Measurements from ENCODE around the gene PPM1H.

The PPM1H gene

DNA sequence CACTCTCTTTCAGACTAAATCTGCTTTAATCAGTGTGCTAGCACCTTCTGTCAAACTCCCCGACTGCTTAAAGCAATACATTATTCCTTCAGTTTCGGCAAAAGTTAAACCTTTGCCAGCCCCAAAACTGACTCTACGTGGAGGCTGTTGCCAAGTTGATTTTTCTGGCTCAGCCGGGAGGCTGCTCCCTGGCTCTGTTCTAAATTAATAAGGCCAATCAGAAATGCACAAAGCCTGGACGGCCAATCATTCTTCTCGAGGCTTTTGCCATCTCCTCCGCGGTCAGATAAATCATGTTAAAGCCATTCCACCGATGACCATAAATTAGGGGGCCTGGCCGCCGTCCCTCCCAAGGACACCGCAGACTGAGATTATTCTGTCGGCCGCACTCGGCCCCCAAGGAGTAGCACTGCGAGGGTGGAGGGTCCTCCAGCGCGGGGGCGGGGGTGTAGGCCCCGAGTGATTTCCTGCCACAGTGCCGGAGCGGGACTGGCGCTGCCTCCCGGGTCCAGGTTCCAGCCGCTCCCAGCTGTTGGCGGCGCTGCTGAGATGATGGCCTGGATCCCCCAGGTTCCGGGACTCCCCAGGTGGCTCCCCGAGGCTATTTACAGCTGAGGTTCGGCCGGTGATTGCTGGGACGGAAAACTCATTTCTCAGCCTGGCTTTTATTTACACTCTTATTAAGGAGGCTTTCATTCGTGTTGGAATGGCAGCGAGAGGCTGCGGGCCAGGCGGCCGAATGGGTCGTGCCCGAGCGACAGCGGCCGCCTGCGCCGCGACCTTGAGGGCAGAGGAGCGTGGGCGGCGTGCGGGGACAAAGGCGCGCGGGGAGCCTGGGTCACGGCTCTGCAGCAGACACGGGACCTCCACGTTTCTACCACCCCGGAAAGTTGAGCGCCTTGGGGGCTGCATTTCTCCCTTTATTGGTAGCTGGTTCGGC is 303.2 kb downstream of the PPM1H start:
- peak; percentile 25 for FAIRE-seq

GRCh38 chr12:62629971-62630739 is 304.8 kb downstream of the PPM1H start:
- FAIRE-seq, result no peak

DNA sequence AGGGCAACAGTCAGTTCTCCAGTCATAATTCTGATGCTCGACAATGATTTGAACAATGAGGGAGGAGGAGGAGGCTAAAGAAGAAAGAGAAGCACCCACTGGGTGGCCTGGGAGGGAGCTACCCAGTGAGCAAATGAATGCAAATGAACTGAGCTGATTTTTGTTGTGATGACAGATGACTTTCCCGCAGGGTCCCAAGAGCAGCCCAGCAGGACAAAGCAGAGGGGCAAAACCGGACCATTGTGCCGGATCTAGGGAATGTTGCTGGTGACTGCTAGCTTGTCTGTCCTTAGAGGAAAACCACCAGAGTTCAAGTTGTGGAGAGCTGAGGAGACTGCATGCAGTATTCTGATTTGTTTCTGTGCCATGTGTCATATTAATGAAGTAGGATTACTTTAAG is 305.5 kb downstream of the PPM1H start:
- FAIRE-seq, result no peak

DNA sequence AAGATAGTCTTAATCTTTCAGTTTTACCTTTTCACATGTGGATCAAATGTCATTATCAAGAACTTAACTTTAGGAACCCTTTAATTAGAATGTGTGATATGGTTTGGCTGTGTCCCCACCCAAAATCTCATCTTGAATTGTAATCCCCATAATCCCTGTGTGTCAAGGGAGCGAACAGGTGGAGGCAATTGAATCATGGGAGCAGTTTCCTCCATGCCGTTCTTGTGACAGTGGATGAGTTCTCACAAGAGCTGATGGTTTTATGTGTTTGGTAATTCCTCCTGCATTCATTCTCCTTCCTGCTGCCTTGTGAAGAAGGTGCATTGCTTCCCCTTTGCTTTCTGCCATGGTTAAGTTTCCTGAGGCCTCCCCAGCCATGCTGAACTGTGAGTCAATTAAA is 307.8 kb downstream of the PPM1H start:
- no peak for FAIRE-seq

- FAIRE-seq, result no peak
Observed at GRCh38 chr12:62625228-62625627, 309.7 kb downstream of the PPM1H start.

DNA sequence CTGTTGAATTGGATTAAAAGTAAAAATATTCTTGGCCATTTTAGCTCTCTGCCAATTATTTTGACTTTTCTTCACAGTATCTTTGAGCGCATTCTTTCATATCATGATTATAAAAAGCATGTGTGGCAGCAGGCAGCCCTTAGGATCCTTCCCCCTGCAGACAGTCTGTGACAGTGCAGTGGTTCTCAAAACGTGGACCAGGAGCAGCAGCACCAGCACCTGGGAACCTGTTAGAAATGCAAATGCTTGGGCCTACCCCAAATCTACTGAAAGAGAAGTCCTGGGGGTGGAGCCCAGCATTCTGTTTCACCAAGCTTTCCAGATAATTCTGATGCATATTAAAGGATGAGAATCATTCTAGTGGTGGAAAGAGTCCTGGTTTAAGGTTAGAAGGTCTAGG is 312.8 kb downstream of the PPM1H start:
- no peak for FAIRE-seq

DNA sequence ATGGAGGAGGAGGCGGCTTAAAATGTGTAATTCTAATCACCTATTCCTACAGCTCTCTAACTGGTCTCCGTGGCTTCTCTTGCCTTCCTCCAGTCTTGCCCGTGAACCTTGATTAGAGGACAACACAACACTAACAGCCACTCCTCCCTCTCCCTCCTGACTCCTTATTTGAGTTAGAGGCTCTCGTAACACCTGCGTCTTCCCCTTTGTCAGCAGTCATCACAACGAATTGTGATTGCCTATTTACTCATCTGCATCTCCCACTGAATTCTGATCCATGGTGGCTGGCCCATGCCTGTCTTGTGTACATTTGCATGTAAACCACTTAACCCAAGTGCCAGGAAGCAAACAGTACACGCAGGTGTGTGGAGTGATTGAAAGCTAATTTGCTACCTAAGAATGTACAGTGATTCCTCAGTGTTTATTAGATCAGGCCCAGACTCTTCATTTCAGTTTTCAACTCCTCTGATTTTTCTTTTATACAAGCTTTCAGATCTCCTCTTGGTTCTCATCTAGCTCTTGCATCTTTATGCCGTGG is 313.8 kb downstream of the PPM1H start:
- FAIRE-seq, result no peak

DNA sequence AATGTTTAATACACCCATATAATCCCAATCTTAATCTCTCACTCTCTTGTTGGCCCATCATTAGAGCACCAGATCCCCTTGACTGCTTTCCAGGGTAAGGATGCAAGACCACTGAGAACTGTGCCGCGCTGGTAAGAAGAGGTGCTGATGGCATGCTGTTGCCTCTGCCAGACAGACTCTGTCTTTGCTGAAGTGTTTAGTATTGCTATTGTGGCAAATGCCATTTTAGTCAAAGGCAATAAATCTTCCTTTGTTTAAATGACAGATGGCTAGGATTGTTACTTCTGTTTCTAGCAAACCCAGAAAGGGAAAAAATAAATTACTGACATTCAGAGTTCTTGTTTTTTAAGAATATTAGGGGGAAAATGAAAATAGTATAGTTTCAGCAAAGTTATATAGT is 316.0 kb downstream of the PPM1H start:
- FAIRE-seq, result no peak

GRCh38 chr12:62618319-62618718 is 316.6 kb downstream of the PPM1H start:
- FAIRE-seq, result no peak

GRCh38 chr12:62613081-62613480 is 321.9 kb downstream of the PPM1H start:
- no peak for FAIRE-seq

GRCh38 chr12:62606654-62607053 is 328.3 kb downstream of the PPM1H start:
- no peak for FAIRE-seq

GRCh38 chr12:62605981-62606380 is 329.0 kb downstream of the PPM1H start:
- FAIRE-seq, result no peak

DNA sequence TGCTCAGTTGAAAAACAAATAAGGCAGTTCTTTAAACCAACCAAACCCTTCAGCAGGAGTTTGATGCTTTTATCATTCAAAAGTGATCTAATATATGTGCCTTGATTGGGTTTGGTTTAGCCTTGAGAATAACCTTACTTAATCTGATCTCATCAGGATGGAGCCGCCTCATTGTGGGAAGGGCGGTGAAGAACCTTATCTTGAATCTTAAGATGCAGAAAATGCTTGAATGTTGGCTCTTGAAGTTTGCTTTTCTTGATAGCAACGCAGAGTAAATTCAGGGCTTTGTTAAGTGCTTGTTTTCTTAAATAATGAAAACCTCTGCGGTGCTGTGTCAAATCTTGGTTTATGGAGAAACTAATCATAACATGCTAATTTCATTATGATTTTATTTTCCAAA is 330.1 kb downstream of the PPM1H start:
- no peak for FAIRE-seq

- FAIRE-seq, result no peak
Observed at GRCh38 chr12:62604373-62604772, 330.6 kb downstream of the PPM1H start.

DNA sequence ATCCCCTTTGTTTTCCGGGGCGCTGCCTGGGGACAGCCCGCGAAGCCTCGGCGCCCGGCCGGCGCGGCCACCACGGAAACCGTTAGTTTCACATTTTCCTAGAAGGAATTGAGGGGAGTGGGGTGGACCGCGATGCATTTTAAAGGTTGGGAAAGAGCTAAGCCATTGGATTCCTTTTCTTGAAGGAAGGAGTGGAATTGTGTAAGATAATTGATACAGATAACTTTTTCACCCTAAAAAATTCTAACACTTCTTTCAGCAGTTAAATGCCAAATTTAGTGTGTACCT is 331.2 kb downstream of the PPM1H start:
- no peak for FAIRE-seq

DNA sequence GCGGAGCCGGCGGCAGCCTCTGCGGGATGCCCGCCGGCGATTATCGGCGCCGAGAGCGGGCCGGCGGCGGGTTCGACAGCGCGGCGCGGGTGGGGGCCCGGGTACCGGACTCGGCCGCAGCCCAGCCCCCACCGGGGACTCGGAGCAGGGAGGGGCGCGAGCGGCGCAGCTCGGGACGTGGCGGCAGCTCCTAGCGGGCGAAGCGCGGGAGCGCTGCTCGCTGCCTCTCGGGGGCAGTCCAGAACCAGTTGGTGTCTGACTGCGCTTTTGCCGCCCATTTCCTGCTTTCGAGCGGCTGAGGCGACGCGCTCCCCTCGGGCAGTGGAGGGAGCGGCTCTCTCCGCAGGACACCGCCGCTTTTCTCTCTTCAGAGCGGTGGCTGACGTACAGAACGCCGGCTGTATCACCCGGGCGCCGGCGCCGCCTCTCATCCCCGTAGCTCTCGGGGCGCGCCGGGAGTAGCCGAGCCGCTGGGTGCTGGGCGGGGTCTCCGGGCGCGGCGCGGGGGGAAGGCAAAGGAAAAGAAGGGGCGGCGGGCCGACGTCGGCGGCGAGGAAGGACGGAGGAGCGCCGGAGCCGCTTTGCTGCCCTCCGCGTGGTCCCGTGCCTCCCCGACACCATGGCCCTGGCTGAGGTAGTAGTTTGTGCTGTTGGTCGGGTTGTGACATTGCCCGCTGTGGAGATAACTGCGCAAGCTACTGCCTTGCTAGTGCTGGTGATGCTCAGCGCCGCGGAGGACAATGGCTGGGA is 331.7 kb downstream of the PPM1H start:
- no peak for FAIRE-seq

GRCh38 chr12:62602255-62603060 is 332.5 kb downstream of the PPM1H start:
- peak; percentile 9 for FAIRE-seq

DNA sequence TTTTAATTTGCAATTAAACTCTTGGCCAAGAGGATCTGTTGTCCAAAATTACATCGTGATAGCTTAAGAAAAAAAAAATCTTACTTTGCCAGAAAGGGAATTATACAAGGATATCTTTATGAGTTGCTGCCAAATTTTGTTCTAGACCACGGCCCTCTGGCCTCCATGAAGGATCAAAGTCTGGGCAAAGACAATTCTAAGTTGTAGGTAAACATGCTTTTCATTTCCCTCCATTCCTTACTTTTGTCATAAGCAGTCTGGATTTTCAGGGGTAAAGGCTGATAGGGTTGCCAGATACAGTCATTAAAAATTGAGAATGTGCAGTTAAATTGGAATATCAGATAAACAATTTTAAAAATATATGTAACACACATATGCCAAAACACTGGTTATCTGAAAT is 333.2 kb downstream of the PPM1H start:
- no peak for FAIRE-seq

GRCh38 chr12:62599854-62600437 is 335.0 kb downstream of the PPM1H start:
- FAIRE-seq, result no peak

GRCh38 chr12:62598846-62599245 is 336.1 kb downstream of the PPM1H start:
- no peak for FAIRE-seq

DNA sequence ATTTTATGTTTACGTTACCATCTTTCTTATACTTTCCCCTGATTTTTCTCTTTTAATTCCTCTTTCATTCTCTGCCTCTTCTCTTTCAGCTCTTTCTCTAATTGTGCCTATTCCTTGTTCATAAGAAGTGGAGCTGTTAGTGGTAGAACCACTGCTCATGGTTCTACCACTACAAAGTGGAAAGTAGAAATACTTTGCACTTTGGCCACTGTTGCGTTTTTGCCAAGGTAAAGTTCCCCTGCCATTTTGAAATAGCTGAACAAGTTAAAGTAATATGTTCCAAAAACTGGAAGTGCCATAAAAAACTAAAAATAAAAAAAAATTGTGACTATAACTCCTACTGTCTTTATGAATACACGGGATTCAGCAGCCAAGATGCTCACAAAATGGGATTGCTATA is 337.7 kb downstream of the PPM1H start:
- FAIRE-seq, result no peak
